Activated CD8-positive, alpha-beta memory T cell treated with anti-CD3 and anti-CD28 coated beads, Interleukin-2, amount 50 U/mL, for 4 hours (primary cell): ENCODE results near the gene CFAP92.
A peak's percentile ranks its signal among the peaks of the same experiment; 100 is the strongest.

Experiments
- DNase-seq: peaks from one replicate; pipeline ENCODE4 v3.0.0-alpha.2; 2020

Gene CFAP92

GRCh38 chr3:129004639-129005295, 10.9 kb upstream of the CFAP92 start:
- no peak for DNase-seq

GRCh38 chr3:129003578-129004112, 9.8 kb upstream of the CFAP92 start:
- DNase-seq, result peak; percentile 59

DNA sequence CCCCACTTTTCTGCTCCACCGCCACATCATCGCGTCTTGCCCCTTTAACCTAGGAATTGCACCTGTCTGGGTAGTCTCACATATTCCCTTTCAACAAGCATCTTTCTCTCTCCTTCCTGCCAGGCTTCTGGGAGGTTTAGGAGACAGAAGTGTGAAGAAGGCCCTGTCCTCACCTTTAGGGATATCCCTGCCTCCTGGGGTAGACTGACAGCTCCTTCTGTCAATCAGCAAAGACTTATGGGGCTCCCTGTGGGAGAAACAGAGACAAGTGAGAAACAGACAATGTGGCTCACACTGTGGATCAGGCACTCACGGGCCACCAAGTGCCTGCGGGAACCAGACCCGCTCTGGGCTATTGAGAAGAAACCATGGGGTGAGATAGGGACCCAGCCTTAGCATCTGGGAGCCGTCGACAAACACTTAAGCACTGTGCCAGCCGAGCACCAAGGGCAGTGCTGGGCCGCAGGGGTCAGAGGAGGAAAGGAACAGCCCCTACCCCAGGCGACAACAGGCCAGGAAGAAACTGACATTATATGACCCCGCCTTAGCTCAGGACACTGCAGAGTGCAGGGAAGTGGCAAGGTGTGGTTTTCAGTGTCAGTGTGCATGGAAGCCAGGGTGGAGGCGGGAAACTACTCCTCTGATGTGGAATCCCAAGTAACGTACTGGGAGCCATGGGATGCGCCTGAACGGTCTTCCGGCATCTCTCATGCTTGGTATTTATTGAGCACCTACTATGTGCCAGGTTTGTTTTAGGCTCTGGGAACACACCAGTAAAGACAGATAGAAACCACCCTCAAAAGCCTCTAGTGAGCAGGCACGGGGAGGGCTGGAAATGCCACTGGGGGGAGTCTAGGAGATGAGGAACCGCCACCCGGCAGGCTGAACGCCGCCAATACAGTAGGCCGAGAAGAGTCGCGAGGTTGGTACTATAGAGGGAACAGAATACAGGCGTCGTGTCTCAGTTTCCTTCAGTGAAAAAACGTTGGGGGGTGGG, 9.0 kb upstream of the CFAP92 start:
- no peak for DNase-seq

DNA sequence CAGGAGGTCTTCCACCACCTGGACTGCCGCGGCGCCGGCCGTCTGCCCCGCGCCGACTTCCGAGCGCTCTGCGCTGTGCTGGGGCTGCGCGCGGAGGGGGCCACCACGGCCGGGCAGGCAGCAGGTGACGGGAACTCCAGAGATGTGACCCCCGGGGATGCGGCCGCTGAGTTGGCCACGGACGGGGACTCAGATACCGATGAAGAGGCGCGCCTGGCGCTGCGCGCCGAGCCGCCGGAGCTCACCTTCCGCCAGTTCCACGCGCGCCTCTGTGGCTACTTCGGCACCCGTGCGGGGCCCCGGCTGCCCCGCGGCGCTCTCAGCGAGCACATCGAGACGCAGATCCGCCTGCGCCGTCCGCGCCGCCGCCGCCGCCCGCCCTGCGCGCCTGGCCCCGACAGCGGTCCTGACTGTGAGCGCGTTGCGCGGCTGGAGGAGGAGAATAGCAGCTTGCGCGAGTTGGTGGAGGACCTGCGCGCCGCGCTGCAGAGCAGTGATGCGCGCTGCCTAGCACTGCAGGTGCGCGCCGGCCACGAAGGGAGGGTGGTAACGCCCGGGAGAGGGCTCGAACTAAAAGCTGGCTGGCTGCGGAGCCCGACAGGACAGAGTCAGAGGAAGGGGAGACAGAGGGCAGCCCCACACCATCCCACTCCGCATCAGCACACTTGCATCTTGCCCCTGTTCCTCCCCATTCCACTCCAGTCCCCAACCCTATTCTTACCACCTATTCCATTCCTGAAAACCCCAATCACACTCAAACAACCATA, 8.1 kb upstream of the CFAP92 start:
- no peak for DNase-seq

DNA sequence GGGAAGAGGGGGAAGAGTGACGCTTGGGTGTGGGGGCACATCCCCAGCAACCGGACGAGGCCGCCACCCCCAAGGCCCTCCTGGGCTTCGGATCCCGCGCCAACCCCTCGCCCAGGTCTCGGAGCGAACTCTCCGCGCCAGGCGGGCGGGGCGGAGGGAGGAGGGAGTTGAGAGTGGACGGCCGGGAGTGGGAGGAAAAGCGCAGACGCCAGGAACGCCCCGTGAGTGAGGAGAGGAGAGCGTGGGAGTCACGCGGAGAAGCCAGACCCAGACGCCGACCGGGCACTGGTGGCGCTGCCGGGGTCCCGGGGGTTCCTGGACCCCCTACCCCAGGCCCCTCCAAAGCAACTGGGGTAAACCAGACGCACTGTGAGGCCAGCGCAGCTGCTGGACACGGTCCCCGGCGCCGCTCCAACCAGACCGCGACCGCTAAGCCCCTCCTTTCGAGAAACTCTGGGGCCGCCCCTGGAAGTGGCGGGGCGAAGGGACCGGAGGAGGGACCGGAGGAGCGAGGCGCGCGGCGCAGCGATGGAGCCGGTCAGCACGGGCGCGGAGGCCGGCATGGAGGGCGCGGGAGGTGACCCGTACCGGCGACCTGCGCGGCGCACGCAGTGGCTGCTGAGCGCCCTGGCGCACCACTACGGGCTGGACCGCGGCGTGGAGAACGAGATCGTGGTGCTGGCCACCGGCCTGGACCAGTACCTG, 7.4 kb upstream of the CFAP92 start, which contains the start of gene EFCC1:
EFCC1 (plus strand) TSS at position 204 of the 705 bp plus-strand sequence; CDS start at position 529, 325 bp downstream.
- DNase-seq, result no peak

DNA sequence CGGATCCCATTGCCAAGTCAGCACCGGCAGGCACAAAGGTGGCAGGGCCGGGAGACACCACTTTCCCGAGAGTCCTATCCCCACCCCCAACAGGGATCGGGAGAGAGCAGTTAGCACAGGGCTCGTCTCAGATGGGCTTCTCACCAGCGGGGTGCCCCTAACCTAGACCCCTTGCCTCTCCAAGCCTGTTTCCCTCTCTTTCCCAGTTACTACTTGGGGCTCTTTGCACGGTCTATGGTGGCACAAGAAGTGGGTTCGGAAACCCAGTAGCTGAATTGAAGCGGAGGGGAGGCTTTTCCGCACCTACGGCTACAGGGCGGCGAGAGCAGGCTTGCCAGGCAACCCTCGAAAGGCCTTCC, 6.8 kb upstream of the CFAP92 start:
- no peak for DNase-seq

DNA sequence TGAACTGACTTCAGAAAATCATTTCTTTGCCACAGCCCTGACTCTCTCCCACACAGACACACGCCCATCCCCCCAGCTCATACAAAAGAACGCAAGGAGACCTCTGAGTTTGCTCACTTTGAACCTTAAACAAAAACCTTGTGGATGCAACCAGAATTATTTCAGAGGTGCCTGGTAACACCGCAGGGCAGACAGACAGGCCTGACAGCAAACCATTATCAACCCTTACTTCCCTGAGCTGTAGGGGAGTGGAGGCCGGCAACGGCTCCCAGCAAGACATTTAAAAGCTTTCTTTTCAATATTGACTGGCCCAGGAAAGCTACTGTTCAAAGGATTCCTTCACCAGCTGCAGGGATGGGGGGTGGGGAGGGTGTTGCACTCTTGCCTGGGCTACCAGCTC, 5.2 kb upstream of the CFAP92 start:
- DNase-seq, result no peak

DNA sequence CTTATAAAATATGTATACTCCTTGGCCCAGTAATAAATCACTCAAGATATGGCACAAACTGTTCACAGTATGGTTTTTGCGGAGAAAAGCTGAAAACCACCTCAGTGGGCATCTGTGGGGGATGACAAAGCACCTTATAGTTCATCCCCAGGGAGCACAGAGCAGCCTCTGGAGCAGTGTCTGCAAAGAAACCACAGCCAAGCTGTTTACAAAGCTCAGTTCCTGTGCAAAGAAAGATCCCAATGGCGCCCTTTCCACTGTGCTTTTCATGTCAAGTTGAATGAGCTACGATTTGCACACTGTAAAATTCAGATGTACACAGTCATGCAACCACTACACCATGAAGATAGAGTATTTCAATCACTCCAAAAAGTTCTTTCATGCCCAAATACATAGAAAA, 4.7 kb upstream of the CFAP92 start:
- no peak for DNase-seq

DNA sequence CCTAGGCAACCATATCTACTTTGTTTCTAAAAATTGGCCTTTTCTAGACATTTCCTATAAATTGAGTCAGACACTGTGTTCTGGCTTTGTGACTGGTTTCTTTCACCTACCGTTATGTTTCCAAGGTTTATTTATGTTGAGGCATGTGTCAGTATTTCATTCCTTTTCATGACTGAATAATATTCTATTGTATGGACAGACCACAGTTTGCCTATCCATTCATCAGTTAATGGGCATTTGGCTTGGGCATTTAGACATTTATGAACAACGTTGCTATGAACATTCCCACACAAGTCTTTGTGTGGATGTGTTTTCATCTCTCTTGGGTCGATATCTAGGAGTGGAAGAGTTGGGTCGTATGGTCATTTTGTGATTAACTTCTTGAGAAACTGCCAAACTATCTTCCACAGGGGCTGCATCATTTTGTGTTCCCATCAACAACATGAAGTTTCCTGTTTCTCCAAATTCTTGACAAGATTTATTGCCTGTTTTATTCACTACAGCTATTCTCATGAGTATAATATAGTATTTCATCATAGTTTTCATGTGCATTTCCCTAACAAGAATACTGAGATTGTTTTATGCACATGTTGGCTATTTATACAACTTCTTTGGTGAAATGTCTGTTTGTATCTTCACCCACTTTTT, 3.7 kb upstream of the CFAP92 start:
- no peak for DNase-seq

DNA sequence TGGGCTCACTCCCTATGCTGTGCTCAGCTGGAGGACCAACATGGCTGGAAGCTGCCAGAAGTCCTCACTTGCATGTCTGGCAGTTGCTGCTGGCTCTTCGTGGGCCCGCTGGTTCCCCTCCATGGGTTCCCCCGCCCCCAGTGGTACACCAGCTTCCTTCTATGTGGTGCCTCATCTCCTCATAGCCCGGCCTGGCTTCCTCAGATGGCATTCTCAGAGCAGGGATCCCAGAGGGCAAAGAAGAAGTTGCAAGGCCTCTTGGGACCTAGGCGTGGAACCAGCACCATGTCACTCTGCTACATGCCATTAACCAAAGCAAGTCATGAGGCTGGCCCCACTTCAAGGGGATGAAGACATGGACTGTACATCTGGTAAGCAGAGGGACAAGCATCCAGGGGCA, 2.9 kb upstream of the CFAP92 start:
- no peak for DNase-seq

- DNase-seq, result no peak
These were observed 2.3 kb upstream of the CFAP92 start for GRCh38 chr3:128996200-128996599.

DNA sequence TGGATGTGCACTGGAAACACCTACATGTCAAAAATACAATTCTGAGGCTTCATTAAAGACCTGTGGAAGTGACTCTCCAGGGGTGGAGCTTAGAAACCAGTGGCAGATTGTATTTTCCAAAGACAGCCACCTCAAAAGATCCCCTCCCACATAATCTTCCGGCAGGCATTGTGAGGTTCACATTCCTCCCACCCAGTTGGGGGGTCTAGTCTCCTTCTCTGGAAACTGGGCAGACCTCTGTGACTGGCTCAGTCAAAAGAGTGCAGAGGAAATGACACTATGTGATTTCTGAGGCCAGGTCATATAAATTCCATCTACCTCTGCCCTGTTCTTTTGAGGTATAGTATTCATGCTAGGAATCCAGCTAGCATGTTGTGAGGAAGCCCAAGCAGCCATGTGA, 1.9 kb upstream of the CFAP92 start:
- DNase-seq, result no peak

- DNase-seq, result no peak
These were observed 988 bp upstream of the CFAP92 start for GRCh38 chr3:128994581-128995546.

GRCh38 chr3:128994173-128994512, 267 bp upstream of the CFAP92 start:
- DNase-seq, result no peak

DNA sequence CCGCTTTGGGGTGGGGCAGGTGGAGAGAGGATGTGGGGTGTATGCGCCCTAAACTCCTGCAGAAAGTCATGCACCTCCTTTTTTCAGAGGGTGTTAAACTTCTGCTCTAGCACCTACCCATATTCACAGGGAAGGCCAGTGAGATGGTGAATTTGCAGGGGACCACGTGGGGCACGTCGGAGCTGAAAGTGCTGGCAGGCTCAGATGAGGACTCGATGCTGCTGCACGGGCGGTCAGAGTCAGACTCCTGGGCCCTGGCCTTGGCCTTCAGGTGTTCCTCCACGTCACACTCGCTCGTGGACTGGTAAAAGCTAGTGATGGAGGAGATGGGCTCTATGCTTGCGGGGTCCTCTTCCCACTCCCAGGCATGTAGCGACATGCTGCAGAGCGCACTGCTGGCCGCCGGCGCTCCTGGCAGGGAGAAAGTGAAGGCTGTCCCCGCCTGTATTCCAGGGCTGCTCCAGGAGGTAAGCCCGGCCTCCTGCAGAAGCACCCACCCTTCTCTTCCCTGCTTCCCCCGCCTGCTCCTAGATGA, 883 bp downstream of the CFAP92 start:
- no peak for DNase-seq

- DNase-seq, result no peak
These were observed 2.5 kb downstream of the CFAP92 start for GRCh38 chr3:128991355-128991895.

DNA sequence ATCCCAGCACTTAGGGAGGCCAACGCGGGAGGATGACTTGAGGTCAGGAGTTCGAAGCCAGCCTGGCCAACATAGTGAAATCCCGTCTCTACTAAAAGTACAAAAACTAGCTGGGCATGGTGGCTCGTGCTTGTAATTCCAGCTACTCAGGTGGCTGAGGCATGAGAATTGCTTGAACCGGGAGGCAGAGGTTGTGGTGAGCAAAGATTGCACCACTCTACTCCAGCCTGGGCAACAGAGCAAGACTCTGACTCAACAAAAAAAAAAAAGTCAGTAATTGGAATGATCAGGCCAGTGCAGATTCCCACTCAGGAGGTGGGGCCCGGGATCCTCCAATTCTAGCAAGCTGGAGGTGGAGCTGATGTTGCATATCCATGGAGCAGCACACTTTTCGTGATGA, 5.6 kb downstream of the CFAP92 start:
- no peak for DNase-seq

DNA sequence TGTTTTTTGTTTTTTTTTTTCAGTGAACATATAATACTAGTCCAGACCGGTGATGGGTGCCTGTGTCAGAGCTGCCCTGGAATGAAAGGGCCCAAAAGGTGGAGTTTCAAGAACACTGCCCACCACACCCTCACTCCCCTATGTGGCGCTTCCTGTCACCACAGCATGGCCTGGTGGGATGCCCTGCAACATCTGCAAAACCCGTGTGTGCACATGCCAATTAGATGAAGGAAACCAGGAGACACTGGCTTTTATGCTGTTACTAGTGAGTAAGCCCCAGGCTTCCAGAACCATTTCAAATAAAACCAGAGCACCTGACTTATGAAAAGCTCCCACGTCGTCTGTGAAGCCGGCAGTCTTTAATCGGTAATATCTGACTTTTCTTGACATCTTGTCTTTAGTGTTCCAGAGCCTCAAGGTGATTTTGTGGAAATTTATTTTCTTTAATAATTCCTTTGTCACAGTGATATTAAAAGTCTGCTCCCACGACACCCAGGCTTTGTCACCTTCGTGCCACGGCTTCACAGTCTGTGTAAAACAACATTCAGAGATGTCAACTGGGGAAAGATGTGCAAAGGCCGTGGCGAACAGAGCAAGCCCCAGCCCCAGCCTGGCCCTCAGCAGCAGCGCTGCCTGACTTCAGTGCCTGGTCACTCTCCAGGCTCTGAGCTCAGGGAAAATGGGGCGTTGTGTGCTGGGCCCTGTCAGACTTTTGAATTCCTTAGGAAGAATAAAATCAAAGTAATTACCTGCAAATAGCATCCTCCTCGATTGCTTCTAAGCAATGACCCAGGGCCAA, 6.4 kb downstream of the CFAP92 start:
- DNase-seq, result no peak

GRCh38 chr3:128984596-128984995, 9.3 kb downstream of the CFAP92 start:
- no peak for DNase-seq
